Measurements from ENCODE around the gene UBA52. TPM values are rescaled to one million over a fixed set of nuclear protein-coding genes. Genes with fewer than 3 reads are reported as not detected.
"Not testable (repeated sequence)": the region's sequence is repeated elsewhere in the genome, so short reads cannot be mapped to it uniquely, and the experiment has no call there.

The UBA52 gene
- total RNA-seq, 2 experiments from 2014 or later = 1,816 to 1,826 TPM

DNA sequence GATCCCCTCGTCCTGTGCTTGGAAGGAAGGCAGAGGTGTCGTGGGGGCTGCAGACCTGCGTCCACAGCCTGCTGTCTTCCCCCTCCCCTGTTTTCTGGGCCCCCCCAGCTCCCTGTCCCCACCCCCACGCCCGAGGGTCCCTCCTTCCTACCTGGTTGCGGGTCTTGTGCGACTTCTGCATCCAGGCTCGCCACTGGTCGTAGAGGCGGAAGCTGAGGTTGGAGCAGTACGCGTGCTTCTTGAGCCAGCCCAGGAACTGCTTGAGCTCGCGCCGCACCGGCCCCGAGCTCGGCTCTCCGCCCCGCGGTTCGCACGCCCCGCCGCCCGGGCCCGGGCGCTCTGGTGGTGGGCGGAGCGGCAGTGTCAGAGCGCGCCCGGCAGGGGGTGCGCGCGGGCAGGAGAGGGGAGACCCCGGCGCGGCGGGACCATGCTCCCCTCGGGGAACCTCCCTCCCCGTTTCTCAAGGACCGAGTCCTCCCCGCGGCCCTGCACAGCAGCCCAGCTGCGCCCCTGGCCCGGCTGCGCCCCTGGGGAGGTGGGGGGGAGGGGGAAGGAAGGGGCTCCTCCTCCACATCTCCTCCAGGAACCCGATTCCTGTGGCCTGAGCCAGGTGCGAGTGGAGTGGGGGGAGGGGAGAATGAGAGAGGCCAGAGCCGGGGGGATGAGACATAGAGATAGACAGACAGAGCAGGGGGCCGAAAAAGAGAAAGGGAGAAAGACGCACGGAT lies 22.6 kb downstream of the UBA52 start:
- Mint-ChIP-seq H3K27ac (peak overlapping the region; percentile 66), H3K27me3 (peaks cover 20% of the 10 kb centered on the region), H3K4me1 (peaks cover 29% of the 10 kb centered on the region), H3K36me3 (peaks cover 15% of the 10 kb centered on the region), H3K4me3 (peak overlapping the region; percentile 83), H3K9me3 (no peaks in the 10 kb centered on the region)
- peak; percentile 86 for DNase-seq

DNA sequence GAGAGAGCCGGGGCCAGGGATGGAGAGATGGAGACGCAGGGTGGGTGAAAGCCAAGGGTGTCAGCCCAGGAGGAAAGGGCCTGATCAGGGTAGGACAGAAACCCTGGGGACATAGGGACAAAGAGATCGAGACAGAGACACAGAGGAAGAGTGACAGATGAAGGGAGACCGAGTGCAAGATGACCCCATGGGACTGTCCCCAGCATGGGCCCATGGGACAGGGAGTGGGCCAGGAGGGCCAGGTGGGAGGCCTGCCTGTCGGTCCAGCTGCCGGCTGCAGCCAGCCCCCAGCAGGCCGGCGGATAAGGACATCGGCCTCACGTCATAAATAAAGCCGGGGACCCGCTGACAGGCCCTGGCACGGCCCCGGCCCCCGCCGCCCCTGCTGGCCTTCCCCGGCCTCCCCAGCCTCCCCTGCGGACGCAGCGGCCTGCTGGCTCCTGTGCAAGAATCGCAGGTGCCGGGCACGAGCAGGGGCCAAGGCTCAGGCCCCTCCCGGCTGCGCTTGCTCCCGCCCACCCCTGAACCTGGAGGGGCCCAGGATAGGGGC lies 23.2 kb downstream of the UBA52 start:
- H3K36me3 Mint-ChIP-seq = peaks cover 11% of the 10 kb centered on the region
- peaks cover 25% of the 10 kb centered on the region for H3K4me1 Mint-ChIP-seq
- H3K27ac Mint-ChIP-seq = peak overlapping the region; percentile 66
- no peak for DNase-seq
- peaks cover 22% of the 10 kb centered on the region for H3K27me3 Mint-ChIP-seq
- no peaks in the 10 kb centered on the region for H3K9me3 Mint-ChIP-seq
- H3K4me3 Mint-ChIP-seq = peak overlapping the region; percentile 83

GRCh38 chr19:18595475-18595874 lies 23.8 kb downstream of the UBA52 start:
- Mint-ChIP-seq H3K27me3 (peaks cover 25% of the 10 kb centered on the region), H3K4me3 (peak overlapping the region; percentile 48), H3K36me3 (peaks cover 8% of the 10 kb centered on the region), H3K4me1 (peaks cover 22% of the 10 kb centered on the region), H3K9me3 (no peaks in the 10 kb centered on the region), H3K27ac (no peak overlapping the region)
- no peak for DNase-seq

- H3K36me3 Mint-ChIP-seq = no peaks in the 10 kb centered on the region
- H3K27ac Mint-ChIP-seq = no peak overlapping the region
- H3K27me3 Mint-ChIP-seq = peaks cover 37% of the 10 kb centered on the region
- no peak overlapping the region for H3K4me3 Mint-ChIP-seq
- peaks cover 18% of the 10 kb centered on the region for H3K4me1 Mint-ChIP-seq
- no peaks in the 10 kb centered on the region for H3K9me3 Mint-ChIP-seq
- no peak for DNase-seq
These were observed 25.1 kb downstream of the UBA52 start for GRCh38 chr19:18596752-18597157.

DNA sequence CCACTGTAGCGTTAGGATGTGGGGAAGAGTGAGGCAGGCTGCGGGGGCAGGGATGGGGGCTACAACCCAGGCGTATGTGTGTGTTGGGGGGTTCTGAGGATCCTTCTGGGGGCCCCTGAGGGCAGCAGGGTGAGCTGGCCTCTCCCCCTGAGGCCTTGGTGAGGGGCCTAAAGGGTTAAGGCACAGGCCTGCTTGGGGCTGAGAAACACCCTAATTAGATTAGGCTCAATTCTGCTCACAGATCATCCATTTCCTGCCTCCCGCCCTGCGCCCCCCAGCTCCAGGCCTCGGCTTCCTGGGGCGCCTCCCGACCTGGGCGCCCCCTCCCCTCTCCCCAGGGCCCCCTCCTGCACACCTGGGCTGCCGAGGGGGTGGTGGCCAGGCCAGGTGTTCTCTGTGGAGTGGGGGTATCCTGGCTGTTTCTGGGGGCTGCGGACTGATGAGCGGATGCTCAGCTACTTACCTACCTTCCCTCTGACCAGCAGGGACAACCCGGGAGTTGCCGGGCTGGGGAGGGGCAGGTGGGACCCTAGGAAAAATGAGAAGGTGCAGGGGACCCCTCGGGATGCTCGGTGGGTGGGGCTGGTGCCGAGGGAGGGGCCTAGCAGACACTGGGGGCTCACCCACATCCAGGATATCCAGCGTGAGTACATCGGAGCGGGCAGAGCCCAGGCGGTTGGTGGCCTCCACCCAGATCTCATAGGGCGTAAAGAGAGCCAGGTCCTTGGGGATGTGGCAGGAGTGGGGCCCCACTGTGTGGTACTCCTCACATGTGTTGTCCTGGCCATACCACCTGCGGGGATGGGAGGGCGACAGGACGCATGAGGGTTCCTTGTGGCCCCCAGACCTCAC lies 26.4 kb downstream of the UBA52 start:
- no peaks in the 10 kb centered on the region for H3K9me3 Mint-ChIP-seq
- no peak for DNase-seq
- H3K27ac Mint-ChIP-seq = no peak overlapping the region
- H3K27me3 Mint-ChIP-seq = peaks cover 48% of the 10 kb centered on the region
- H3K4me1 Mint-ChIP-seq = peaks cover 18% of the 10 kb centered on the region
- H3K36me3 Mint-ChIP-seq = no peaks in the 10 kb centered on the region
- no peak overlapping the region for H3K4me3 Mint-ChIP-seq

- no peaks in the 10 kb centered on the region for H3K36me3 Mint-ChIP-seq
- no peak overlapping the region for H3K27ac Mint-ChIP-seq
- no peak overlapping the region for H3K4me3 Mint-ChIP-seq
These were observed 27.8 kb downstream of the UBA52 start for GRCh38 chr19:18599485-18599884.

DNA sequence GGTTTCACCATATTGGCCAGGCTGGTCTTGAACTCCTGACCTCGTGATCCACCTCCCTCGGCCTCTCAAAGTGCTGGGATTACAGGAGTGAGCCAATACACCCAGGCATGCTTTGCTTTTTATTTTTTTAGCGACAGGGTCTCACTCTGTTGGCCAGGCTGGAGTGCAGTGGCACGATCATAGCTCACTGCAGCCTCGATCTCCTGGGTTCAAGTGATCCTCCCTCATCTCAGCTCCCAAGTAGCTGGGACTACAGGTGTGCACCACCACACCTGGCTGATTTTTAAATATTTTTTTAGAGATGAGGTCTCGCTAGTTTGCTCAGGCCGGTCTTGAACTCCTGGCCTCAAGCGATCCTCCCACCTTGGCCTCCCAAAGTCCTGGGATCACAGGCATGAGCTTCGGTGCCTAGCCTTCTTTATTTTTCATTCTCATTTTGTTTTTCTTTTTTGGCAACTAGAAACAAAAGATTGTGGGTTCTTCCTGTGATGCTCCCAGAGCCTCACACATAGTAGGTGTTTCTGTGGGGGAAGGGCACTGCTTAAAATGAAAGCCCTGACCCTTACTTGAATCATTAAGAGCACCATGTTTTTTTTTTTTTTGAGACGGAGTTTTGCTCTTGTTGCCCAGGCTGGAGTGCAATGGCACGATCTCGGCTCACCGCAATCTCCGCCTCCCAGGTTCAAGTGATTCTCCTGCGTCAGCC lies 29.2 kb downstream of the UBA52 start:
- not testable (repeated sequence) for H3K9me3 Mint-ChIP-seq, H3K27ac Mint-ChIP-seq, H3K4me1 Mint-ChIP-seq, H3K36me3 Mint-ChIP-seq, DNase-seq, H3K4me3 Mint-ChIP-seq
- peaks cover 62% of the 10 kb centered on the region for H3K27me3 Mint-ChIP-seq

More at GRCh38 chr19:18599485-18599884, 27.8 kb downstream of the UBA52 start:
- Mint-ChIP-seq H3K27me3 (peaks cover 56% of the 10 kb centered on the region), H3K4me1 (peaks cover 14% of the 10 kb centered on the region), H3K9me3 (no peaks in the 10 kb centered on the region)
- no peak for DNase-seq

- H3K9me3 Mint-ChIP-seq = no peaks in the 10 kb centered on the region
- H3K36me3 Mint-ChIP-seq = no peaks in the 10 kb centered on the region
- H3K27me3 Mint-ChIP-seq = peaks cover 58% of the 10 kb centered on the region
- peaks cover 3% of the 10 kb centered on the region for H3K4me1 Mint-ChIP-seq
- DNase-seq = no peak
- no peak overlapping the region for H3K27ac Mint-ChIP-seq
- no peak overlapping the region for H3K4me3 Mint-ChIP-seq
These were observed 30.2 kb downstream of the UBA52 start for GRCh38 chr19:18601875-18602274.

GRCh38 chr19:18603255-18603957 lies 31.7 kb downstream of the UBA52 start:
- Mint-ChIP-seq H3K27me3 (peaks cover 71% of the 10 kb centered on the region), H3K36me3 (no peaks in the 10 kb centered on the region), H3K4me3 (no peak overlapping the region), H3K27ac (no peak overlapping the region), H3K4me1 (peaks cover 3% of the 10 kb centered on the region), H3K9me3 (no peaks in the 10 kb centered on the region)
- DNase-seq = no peak

DNA sequence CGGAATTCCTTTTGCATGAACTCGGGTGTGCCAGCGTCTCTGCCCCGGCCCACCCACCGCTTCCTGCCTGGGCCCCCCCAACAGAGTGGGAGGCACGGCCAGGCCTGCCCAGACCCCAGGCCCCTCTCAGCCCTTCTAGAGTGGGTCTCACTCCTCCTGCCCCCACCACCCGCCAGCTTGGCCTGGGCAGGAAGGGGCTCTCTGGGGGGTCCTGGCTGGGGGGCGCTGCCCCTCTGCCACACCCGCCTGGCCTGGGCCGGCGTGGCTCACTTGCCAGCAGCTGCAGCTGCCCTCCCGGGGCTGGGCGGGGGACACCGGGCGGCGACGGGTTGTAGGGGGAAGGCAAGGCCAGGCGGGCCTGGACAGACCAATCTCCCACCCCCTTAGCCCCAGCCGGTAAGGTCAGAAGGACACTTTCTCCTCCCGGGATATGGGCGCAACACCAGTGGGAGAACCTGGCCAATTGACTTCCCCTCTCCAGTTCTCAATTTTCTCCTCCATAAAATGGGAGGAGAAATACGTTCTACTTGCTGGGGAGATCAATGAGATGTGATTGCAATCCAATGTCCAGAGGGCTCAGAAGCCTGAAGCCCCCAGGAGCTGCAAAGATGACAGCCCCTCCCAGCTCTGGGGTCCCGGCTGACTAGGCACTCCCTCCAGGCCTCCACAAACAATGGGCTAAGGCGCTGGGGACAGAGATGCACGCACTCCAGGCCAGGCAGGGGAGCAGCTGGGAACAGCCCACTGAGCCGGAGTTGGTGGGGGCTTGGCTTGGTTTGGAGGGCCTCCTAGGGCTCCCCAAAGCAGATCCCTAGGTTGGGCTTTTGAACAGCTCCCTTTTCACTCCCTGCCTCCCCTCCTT lies 32.5 kb downstream of the UBA52 start:
- H3K36me3 Mint-ChIP-seq = no peaks in the 10 kb centered on the region
- H3K9me3 Mint-ChIP-seq = no peaks in the 10 kb centered on the region
- no peak overlapping the region for H3K27ac Mint-ChIP-seq
- DNase-seq = no peak
- peaks cover 74% of the 10 kb centered on the region for H3K27me3 Mint-ChIP-seq
- no peak overlapping the region for H3K4me3 Mint-ChIP-seq
- peaks cover 3% of the 10 kb centered on the region for H3K4me1 Mint-ChIP-seq

GRCh38 chr19:18604820-18605159 lies 33.1 kb downstream of the UBA52 start:
- Mint-ChIP-seq H3K9me3 (no peaks in the 10 kb centered on the region), H3K27ac (no peak overlapping the region), H3K4me3 (no peak overlapping the region), H3K4me1 (peaks cover 3% of the 10 kb centered on the region), H3K27me3 (peaks cover 78% of the 10 kb centered on the region), H3K36me3 (no peaks in the 10 kb centered on the region)
- no peak for DNase-seq

GRCh38 chr19:18605196-18605545 lies 33.5 kb downstream of the UBA52 start:
- Mint-ChIP-seq H3K27me3 (peaks cover 80% of the 10 kb centered on the region), H3K27ac (no peak overlapping the region), H3K4me1 (peaks cover 3% of the 10 kb centered on the region), H3K4me3 (no peak overlapping the region), H3K9me3 (no peaks in the 10 kb centered on the region), H3K36me3 (no peaks in the 10 kb centered on the region)
- no peak for DNase-seq

DNA sequence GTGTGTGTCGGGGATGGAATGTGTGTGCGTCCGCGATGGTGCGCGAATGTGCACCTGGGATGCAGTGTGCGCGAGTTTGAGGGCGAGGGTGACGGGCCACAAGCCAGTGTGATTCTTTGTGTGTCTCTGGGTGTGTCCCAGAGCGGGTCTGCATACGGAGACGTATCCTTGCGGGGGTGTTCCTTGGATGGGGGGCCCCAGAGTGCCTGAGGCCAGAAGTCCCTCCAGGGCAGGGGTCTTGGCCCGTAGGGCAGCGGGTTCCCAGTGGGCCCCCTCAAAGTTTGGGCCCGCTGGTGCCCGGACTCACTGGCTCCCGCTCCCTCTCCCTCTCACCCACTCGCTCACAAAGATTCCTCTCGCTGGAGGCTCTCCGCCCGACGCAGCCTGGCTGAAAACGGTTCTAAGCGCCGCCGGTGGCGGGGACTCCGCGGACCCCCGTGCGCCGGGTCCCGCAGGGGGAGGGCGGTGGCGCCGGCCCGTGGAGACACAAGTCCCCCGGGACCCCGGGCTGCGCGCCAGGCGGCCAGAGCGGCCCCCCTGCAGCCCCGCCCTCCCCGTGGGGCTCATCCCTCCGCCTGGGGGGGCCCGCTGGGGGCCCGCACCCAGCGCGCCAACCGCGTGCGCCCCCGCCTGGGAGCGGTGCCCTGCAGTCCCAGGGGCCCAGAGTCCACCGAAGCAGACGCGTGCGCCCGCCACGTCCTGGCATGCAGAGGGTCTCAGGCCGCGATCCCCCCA lies 34.1 kb downstream of the UBA52 start:
- H3K27me3 Mint-ChIP-seq = peaks cover 79% of the 10 kb centered on the region
- H3K4me3 Mint-ChIP-seq = no peak overlapping the region
- no peak for DNase-seq
- H3K36me3 Mint-ChIP-seq = no peaks in the 10 kb centered on the region
- no peak overlapping the region for H3K27ac Mint-ChIP-seq
- peaks cover 3% of the 10 kb centered on the region for H3K4me1 Mint-ChIP-seq
- no peaks in the 10 kb centered on the region for H3K9me3 Mint-ChIP-seq

Measured in activated naive CD8-positive, alpha-beta T cell treated with anti-CD3 and anti-CD28 coated beads for 36 hours (primary cell).